PC-3 (cell line): Measurements from ENCODE around the gene KSR1.

Experiments
- CTCF ChIP-seq: fragments of 300-600 bp; sonication (generic); conservative IDR thresholded peaks from 2 replicates; pipeline ENCODE4 v1.5.1; 2017; ENCODE audit warnings: antibody characterized with exemption, low read depth, mild to moderate bottlenecking, low read length
- EZH2 ChIP-seq: fragments of 300-600 bp; sonication (generic); IDR thresholded peaks from one replicate; pipeline ENCODE4 v1.6.1; 2017; ENCODE audit warnings: antibody characterized with exemption, mild to moderate bottlenecking, low read length; ENCODE audit not compliant: unreplicated experiment

GRCh38 chr17:27554911-27555310, 98.7 kb downstream of the KSR1 start:
- TF ChIP-seq EZH2 (no peak), CTCF (no peak)
